Upper lobe of right lung (tissue), 1 donor: ENCODE data around the gene WDR64. TPM values are rescaled to one million over a fixed set of nuclear protein-coding genes. Genes with fewer than 3 reads are reported as not detected.

Experiments used
- ATAC-seq: fragments of 200-7000 bp; cut with Tn5 transposase; one replicate; pipeline ENCODE4 v1.9.1; 2020; ENCODE audit warnings: mild to moderate bottlenecking, moderate library complexity
- DNase-seq: peaks from one replicate; pipeline ENCODE4 v3.0.0-alpha.2; 2020
- H3K27ac ChIP-seq: fragments of 200-600 bp; one replicate; pipeline ENCODE4 v1.8.0; 2022
- H3K27me3 ChIP-seq: fragments of 200-600 bp; one replicate; pipeline ENCODE4 v1.8.0; 2022; ENCODE audit warnings: mild to moderate bottlenecking
- H3K36me3 ChIP-seq: fragments of 200-600 bp; one replicate; pipeline ENCODE4 v1.8.0; 2022
- H3K4me1 ChIP-seq: fragments of 200-600 bp; one replicate; pipeline ENCODE4 v1.8.0; 2022
- H3K4me3 ChIP-seq: fragments of 200-600 bp; one replicate; pipeline ENCODE4 v1.8.0; 2022; ENCODE audit warnings: mild to moderate bottlenecking
- H3K9me3 ChIP-seq: fragments of 200-600 bp; one replicate; pipeline ENCODE4 v1.8.0; 2022
- CTCF ChIP-seq: fragments of 200-600 bp; IDR thresholded peaks from one replicate; pipeline ENCODE4 v1.8.0; 2022; ENCODE audit warnings: antibody characterized with exemption
- intact Hi-C: fragments of 100-400 bp; cut with DNase I; formaldehyde crosslinking; loops from one replicate; pipeline ENCODE4 v1.11.0; 2022
- total RNA-seq: library from RNA; stranded (reverse); fragmentation: NEBNext Ultra II Directional; extraction: Animal tissue kit (Norgen Biotek cat#: 25700); gene quantifications from one replicate; pipeline ENCODE4 v1.2.1, GENCODE V29; 2021
- donor health status: DM: no; HTN: yes; CAD: no; lungs with severe emphysema.

The WDR64 gene
- total RNA-seq, 1 donor from 2014 or later, result not detected

DNA sequence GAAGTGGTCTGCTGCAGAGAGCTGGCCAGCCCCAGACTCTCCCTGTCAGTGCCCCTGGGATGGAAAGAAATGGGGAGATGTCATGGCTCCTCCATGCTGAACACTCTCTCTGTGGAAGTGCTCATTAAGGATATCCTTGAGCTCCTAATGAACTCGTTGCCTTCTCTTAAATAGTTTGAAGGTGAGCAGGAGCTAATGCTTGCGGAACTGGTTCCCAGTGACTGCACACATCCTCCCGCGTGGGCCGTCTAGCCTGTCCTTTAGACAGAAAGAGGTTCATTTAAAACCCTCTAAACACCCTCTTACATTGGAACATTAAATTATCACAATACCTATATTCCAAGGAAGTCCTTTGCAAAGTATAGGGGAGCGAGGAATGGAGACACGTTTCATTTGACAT lies 5.9 kb upstream of the WDR64 start:
- Histone ChIP-seq H3K4me3 (no peak overlapping the region), H3K27me3 (no peaks in the 10 kb centered on the region), H3K27ac (no peak overlapping the region), H3K36me3 (no peaks in the 10 kb centered on the region), H3K9me3 (no peaks in the 10 kb centered on the region), H3K4me1 (no peaks in the 10 kb centered on the region)
- TF ChIP-seq CTCF, result no peak
- no peak for ATAC-seq
- intact Hi-C loops, result no loop called here
- DNase-seq, result no peak

DNA sequence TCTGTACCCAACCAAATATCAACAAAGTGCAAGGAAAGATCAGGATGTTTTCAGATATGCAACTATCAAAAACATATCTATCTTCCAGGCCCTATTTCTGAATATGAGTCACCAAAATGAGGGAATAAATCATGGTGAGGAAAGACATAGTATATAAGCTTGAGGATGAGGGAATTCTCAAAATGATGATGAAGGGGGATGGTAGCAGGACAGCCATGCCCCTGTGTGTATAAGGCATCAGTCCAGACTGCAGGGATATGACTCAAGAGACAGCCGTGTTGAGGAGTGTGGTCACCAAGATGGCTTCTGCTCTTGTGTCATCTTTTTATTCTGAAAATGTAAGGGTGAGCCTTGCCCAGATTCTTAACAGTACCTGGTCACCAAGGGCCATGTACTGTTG lies 4.4 kb upstream of the WDR64 start:
- H3K4me1 ChIP-seq, result no peaks in the 10 kb centered on the region
- intact Hi-C loops, result no loop called here
- H3K27ac ChIP-seq, result no peak overlapping the region
- no peak for TF ChIP-seq CTCF
- H3K36me3 ChIP-seq, result no peaks in the 10 kb centered on the region
- H3K27me3 ChIP-seq, result no peaks in the 10 kb centered on the region
- no peak overlapping the region for H3K4me3 ChIP-seq
- ATAC-seq (no peak), DNase-seq (no peak)
- no peaks in the 10 kb centered on the region for H3K9me3 ChIP-seq

- Histone ChIP-seq H3K27ac (no peak overlapping the region), H3K27me3 (no peaks in the 10 kb centered on the region), H3K36me3 (no peaks in the 10 kb centered on the region), H3K4me1 (no peaks in the 10 kb centered on the region), H3K4me3 (no peak overlapping the region), H3K9me3 (no peaks in the 10 kb centered on the region)
- ATAC-seq (no peak), DNase-seq (no peak)
- TF ChIP-seq CTCF, result no peak
- intact Hi-C loops, result no loop called here
Measured at GRCh38 chr1:241648159-241648558, 3.9 kb upstream of the WDR64 start.

GRCh38 chr1:241654019-241654418 lies 1.9 kb downstream of the WDR64 start:
- H3K27me3 ChIP-seq, result no peaks in the 10 kb centered on the region
- no peaks in the 10 kb centered on the region for H3K36me3 ChIP-seq
- no peaks in the 10 kb centered on the region for H3K9me3 ChIP-seq
- no peak for ATAC-seq
- no peak for TF ChIP-seq CTCF
- intact Hi-C loops, result no loop called here
- H3K4me3 ChIP-seq, result no peak overlapping the region
- H3K4me1 ChIP-seq, result no peaks in the 10 kb centered on the region
- no peak overlapping the region for H3K27ac ChIP-seq
- DNase-seq, result no peak

DNA sequence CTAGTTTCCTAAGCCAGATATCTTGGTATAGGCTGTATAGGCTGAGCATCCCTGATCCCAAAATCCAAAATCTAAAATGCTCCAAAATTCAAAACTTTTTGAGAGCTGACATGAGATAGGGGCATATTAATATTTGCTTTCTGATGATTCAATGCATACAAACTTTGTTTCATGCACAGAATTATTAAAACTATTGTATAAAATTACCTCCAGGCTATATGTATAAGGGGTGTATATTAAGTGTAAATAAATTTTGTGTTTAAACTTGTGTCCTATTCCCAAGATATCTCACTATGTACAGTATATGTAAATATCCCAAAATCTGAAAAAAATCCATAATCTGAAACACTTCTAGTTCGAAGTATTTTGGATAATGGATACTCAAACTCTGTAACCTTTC lies 2.6 kb downstream of the WDR64 start:
- no peak for ATAC-seq
- intact Hi-C loops, result no loop called here

More for the DNA sequence above, 2.6 kb downstream of the WDR64 start:
- Histone ChIP-seq H3K27ac (no peak overlapping the region), H3K27me3 (no peaks in the 10 kb centered on the region), H3K9me3 (no peaks in the 10 kb centered on the region), H3K4me1 (no peaks in the 10 kb centered on the region), H3K36me3 (no peaks in the 10 kb centered on the region), H3K4me3 (no peak overlapping the region)
- DNase-seq, result no peak
- TF ChIP-seq CTCF, result no peak
